MG63 (cell line): ENCODE measurements around the gene SCAPER. TPM values are rescaled to one million over a fixed set of nuclear protein-coding genes. Genes with fewer than 3 reads are reported as not detected.
"Not testable (repeated sequence)": the region's sequence is repeated elsewhere in the genome, so short reads cannot be mapped to it uniquely, and the experiment has no call there.

ENCODE experiments used
- DNase-seq: peaks from one replicate; pipeline ENCODE4 v3.0.0-alpha.2; 2020
- H3K27me3 ChIP-seq: fragments of 250-450 bp; sonication (Bioruptor Pico); 2 replicates; pipeline ENCODE4 v1.5.1; 2020; ENCODE audit warnings: mild to moderate bottlenecking, moderate library complexity
- H3K36me3 ChIP-seq: fragments of 250-450 bp; sonication (Bioruptor Pico); 2 replicates; pipeline ENCODE4 v1.5.1; 2020; ENCODE audit warnings: mild to moderate bottlenecking, moderate library complexity
- H3K4me3 ChIP-seq: fragments of 250-450 bp; sonication (Bioruptor Pico); 2 replicates; pipeline ENCODE4 v1.5.1; 2020; ENCODE audit warnings: mild to moderate bottlenecking, moderate library complexity
- H3K9me3 ChIP-seq: fragments of 250-450 bp; sonication (Bioruptor Pico); 2 replicates; pipeline ENCODE4 v1.5.1; 2020; ENCODE audit warnings: mild to moderate bottlenecking, moderate library complexity
- total RNA-seq: library from RNA; depleted of rRNA; stranded (reverse); fragments of >200 nt; shearing (Covaris generic); gene quantifications from 2 replicates; pipeline ENCODE4 v1.2.3, GENCODE V29; 2014; ENCODE audit warnings: low replicate concordance

SCAPER gene
- total RNA-seq, 1 experiment from 2014 or later: 16.0 TPM

GRCh38 chr15:76546805-76547204 is 358.3 kb downstream of the SCAPER start:
- no peak for DNase-seq
- no peak overlapping the region for H3K4me3 ChIP-seq
- H3K36me3 ChIP-seq: no peaks in the 10 kb centered on the region
- H3K27me3 ChIP-seq: no peaks in the 10 kb centered on the region; the same call in 1 of the 2 replicates
- no peaks in the 10 kb centered on the region for H3K9me3 ChIP-seq

DNA sequence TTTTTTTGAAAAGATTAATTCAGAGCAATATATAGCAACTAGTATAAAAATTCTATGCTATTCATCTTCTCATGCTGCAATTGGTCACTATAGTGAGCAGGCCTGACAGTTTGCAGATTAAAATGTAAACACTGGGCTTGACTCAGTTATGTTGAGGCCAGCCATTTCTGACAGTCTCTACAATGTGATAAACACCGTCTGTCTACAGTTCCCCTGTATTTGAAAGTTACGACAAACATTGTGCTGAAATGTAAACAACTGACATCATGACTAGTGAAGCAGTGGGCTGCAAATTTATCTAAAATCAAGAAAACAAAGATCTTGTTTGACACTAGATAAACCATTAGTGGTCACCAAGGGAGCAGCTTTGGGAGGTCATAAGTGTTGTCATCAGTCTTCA is 371.1 kb downstream of the SCAPER start:
- Histone ChIP-seq H3K27me3 (no peaks in the 10 kb centered on the region), H3K4me3 (no peak overlapping the region), H3K9me3 (no peaks in the 10 kb centered on the region), H3K36me3 (no peaks in the 10 kb centered on the region)
- DNase-seq: no peak

DNA sequence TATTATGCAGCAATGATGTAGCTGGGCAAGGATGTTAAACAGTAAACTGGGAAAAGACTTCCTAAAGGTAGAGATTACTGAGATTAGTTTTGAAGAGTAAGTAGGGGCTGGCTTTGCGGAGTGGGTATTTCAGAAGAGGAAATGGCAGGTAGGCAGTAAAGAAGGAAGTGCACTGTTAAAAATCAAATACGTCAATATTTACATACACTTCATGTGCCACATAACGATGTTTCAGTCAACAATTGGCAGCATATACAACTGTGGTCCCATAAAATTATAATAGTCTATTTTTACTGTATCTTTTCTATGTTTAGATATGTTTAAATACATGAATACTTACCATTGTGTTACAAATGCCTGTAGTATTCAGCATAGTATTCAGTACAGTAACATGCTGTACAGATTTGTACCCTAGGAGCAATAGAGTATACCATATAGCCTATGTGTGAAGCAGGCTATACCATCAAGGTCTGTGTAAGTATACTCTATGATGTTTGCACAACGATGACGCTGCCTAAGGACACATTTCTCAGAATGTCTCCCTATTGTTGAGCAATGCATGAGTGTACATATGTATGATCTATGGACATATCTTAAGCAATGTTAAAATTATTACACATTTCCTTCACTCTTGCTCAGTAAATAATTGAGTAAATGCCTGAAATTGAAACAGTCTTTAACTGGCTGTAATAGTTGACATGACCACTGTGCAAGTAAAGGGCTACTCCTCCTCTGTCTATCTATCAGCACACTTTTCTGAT is 371.9 kb downstream of the SCAPER start:
- no peak overlapping the region for H3K4me3 ChIP-seq
- no peaks in the 10 kb centered on the region for H3K9me3 ChIP-seq
- no peak for DNase-seq
- no peaks in the 10 kb centered on the region for H3K27me3 ChIP-seq
- no peaks in the 10 kb centered on the region for H3K36me3 ChIP-seq

GRCh38 chr15:76529911-76530310 is 375.2 kb downstream of the SCAPER start:
- DNase-seq: no peak
- no peaks in the 10 kb centered on the region for H3K27me3 ChIP-seq
- H3K9me3 ChIP-seq: no peaks in the 10 kb centered on the region
- no peak overlapping the region for H3K4me3 ChIP-seq
- H3K36me3 ChIP-seq: no peaks in the 10 kb centered on the region

DNA sequence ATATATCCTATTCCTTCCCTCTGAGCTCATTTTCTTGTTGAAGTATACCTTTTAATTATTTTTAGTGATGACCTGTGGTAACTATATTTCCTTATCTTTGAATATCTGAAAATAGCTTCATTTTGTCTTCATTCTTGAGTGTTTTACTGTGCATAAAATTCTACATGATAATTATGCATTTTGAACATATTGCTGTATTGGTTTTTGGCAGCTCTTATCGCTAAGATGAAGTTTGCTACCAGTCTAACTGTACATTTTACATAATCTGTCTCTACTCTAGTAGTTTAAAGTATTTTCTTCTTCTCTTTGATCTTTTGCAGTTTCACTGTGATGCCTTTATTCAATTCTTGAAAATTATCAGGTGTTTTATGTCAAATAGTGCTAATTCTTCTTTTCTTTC is 379.0 kb downstream of the SCAPER start:
- Histone ChIP-seq H3K36me3 (no peaks in the 10 kb centered on the region), H3K27me3 (no peaks in the 10 kb centered on the region)

DNA sequence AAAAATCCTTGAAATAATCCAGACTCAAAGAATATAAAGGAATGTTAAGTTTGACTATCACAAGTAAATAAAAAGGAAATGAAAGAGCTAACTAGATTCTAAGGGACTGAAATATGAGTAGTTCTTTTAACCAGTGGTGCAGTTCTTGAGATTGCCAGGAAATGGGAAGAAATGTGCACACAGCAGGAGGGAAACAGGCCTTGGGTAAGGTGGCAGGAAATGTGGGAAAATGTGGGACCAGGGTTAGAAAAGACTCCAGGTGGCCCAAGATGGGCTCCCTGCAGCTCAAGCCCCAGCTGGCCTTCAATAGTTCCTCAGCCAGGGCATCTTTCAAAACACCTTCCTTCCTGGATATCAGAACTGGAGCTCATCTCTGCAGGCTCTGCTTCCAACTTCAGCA is 387.2 kb downstream of the SCAPER start:
- Histone ChIP-seq H3K4me3 (no peak overlapping the region), H3K9me3 (no peaks in the 10 kb centered on the region), H3K36me3 (no peaks in the 10 kb centered on the region), H3K27me3 (no peaks in the 10 kb centered on the region)
- no peak for DNase-seq

More for the DNA sequence above, 379.0 kb downstream of the SCAPER start:
- H3K9me3 ChIP-seq: no peaks in the 10 kb centered on the region
- no peak overlapping the region for H3K4me3 ChIP-seq
- no peak for DNase-seq

DNA sequence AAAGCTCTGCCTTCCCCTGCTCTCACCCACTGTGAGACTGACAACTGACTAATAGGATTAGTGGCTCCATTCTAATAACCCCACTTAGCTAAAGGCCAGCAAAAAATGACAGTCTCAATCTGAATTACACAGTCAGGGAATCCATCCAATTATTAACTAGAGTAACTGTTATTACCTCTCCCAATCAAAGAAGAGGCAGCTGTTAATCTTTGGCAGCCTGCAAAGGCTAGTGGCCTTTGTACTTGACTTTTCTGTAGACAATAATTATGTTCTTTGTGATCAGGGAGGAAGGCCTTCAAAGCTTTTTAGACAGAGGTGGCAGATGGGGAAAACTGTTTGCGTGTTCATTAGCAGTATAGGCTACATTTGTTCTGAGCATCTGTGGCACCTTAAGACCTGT is 390.9 kb downstream of the SCAPER start:
- Histone ChIP-seq H3K27me3 (no peaks in the 10 kb centered on the region), H3K9me3 (no peaks in the 10 kb centered on the region)

GRCh38 chr15:76512971-76513370 is 392.2 kb downstream of the SCAPER start:
- Histone ChIP-seq H3K9me3 (no peaks in the 10 kb centered on the region), H3K36me3 (no peaks in the 10 kb centered on the region), H3K4me3 (no peak overlapping the region), H3K27me3 (no peaks in the 10 kb centered on the region)
- peak; percentile 25 for DNase-seq

More for the DNA sequence above, 390.9 kb downstream of the SCAPER start:
- no peak overlapping the region for H3K4me3 ChIP-seq
- DNase-seq: no peak
- H3K36me3 ChIP-seq: no peaks in the 10 kb centered on the region

DNA sequence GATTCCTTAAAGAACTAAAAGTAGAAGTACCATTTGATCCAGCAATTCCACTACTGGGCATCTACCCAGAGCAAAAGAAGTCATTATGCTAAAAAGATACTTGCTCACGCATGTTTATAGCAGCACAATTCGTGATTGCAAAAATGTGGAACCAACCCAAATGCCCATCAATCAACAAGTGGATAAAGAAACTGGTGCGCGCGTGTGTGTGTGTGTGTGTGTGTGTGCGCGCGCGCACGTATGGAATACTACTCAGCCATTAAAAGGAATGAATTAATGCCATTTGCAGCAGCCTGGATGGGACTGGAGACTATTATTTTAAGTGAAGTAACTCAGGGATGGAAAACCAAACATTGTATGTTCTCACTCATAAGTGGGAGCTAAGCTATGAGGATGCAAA is 394.5 kb downstream of the SCAPER start:
- not testable (repeated sequence) for H3K9me3 ChIP-seq, H3K36me3 ChIP-seq, H3K4me3 ChIP-seq, H3K27me3 ChIP-seq, DNase-seq

GRCh38 chr15:76503804-76504203 is 401.3 kb downstream of the SCAPER start:
- no peaks in the 10 kb centered on the region for H3K27me3 ChIP-seq
- no peaks in the 10 kb centered on the region for H3K9me3 ChIP-seq
- no peaks in the 10 kb centered on the region for H3K36me3 ChIP-seq
- no peak for DNase-seq
- no peak overlapping the region for H3K4me3 ChIP-seq

GRCh38 chr15:76503121-76503520 is 402.0 kb downstream of the SCAPER start:
- DNase-seq: no peak
- Histone ChIP-seq H3K4me3 (no peak overlapping the region), H3K27me3 (no peaks in the 10 kb centered on the region), H3K36me3 (no peaks in the 10 kb centered on the region), H3K9me3 (no peaks in the 10 kb centered on the region)

- no peaks in the 10 kb centered on the region for H3K9me3 ChIP-seq
- H3K36me3 ChIP-seq: no peaks in the 10 kb centered on the region
- DNase-seq: no peak
- no peak overlapping the region for H3K4me3 ChIP-seq
- no peaks in the 10 kb centered on the region for H3K27me3 ChIP-seq
Observed at GRCh38 chr15:76502678-76503077, 402.5 kb downstream of the SCAPER start.

DNA sequence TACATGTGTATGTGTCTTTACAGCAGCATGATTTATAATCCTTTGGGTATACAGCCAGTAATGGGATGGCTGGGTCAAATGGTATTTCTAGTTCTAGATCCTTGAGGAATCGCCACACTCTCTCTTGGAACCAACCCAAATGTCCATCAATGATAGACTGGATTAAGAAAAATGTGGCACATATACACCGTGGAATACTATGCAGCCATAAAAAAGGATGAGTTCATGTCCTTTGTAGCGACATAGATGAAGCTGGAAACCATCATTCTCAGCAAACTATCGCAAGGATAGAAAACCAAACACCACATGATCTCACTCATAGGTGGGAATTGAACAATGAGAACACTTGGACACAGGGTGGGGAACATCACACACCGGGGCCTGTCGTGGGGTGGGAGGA is 403.0 kb downstream of the SCAPER start:
- H3K4me3 ChIP-seq, H3K9me3 ChIP-seq, DNase-seq, H3K27me3 ChIP-seq, H3K36me3 ChIP-seq: not testable (repeated sequence)

GRCh38 chr15:76501726-76502125 is 403.4 kb downstream of the SCAPER start:
- Histone ChIP-seq H3K9me3 (no peaks in the 10 kb centered on the region), H3K27me3 (no peaks in the 10 kb centered on the region), H3K4me3 (no peak overlapping the region), H3K36me3 (no peaks in the 10 kb centered on the region)
- DNase-seq: no peak

DNA sequence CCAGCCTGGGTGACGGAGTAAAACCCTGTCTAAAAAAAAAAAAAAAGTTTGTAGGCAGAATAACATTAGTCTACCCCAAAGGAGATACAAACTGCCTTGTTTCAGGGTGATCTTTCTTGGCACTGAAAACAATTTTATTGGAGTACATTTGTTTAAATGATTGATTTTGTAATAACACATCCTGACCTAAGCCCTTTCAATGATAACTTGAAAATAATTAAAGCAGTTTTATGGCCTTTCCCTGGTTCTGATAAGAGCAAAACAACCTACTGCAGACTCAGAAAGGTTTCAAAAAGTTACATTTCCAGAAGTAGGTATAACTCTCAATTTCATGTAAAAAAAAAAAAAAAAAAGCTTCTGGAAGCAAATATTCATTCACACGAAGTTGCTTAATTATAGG is 404.1 kb downstream of the SCAPER start:
- Histone ChIP-seq H3K9me3 (no peaks in the 10 kb centered on the region), H3K4me3 (no peak overlapping the region), H3K36me3 (no peaks in the 10 kb centered on the region), H3K27me3 (no peaks in the 10 kb centered on the region)
- no peak for DNase-seq

- Histone ChIP-seq H3K9me3 (no peaks in the 10 kb centered on the region), H3K4me3 (no peak overlapping the region), H3K27me3 (no peaks in the 10 kb centered on the region), H3K36me3 (no peaks in the 10 kb centered on the region)
- DNase-seq: no peak
Observed at GRCh38 chr15:76495487-76495886, 409.7 kb downstream of the SCAPER start.

DNA sequence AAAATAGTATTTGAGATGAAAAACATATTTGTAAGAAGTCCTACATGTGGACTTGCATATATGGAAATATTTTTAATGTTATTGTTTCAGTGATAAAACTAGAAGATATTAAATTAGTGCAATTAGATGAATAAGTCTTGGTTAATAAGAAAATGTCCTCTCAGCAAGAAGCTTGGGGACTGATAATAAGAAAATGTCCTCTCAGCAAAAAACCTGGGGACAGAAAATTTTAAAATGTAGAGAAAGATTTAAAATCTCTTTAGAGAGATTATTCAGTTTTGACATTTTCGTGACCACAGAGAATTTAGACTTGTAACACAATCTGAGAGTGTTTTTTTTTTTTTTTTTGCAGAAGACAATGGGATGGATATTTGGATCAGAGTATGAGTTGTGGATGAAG is 412.6 kb downstream of the SCAPER start:
- Histone ChIP-seq H3K27me3 (no peaks in the 10 kb centered on the region), H3K9me3 (no peaks in the 10 kb centered on the region; the same call in 1 of the 2 replicates), H3K36me3 (no peaks in the 10 kb centered on the region), H3K4me3 (no peak overlapping the region)
- DNase-seq: no peak

- DNase-seq: no peak
- Histone ChIP-seq H3K36me3 (no peaks in the 10 kb centered on the region), H3K9me3 (no peaks in the 10 kb centered on the region; the same call in 1 of the 2 replicates), H3K27me3 (no peaks in the 10 kb centered on the region), H3K4me3 (no peak overlapping the region)
Observed at GRCh38 chr15:76483752-76484151, 421.4 kb downstream of the SCAPER start.
